Measurements from ENCODE around the gene BNIP5. TPM values are rescaled to one million over a fixed set of nuclear protein-coding genes. Genes with fewer than 3 reads are reported as not detected.
"Not testable (repeated sequence)": the region's sequence is repeated elsewhere in the genome, so short reads cannot be mapped to it uniquely, and the experiment has no call there.

The BNIP5 gene
- total RNA-seq, 1 experiment from 2014 or later, result not detected

DNA sequence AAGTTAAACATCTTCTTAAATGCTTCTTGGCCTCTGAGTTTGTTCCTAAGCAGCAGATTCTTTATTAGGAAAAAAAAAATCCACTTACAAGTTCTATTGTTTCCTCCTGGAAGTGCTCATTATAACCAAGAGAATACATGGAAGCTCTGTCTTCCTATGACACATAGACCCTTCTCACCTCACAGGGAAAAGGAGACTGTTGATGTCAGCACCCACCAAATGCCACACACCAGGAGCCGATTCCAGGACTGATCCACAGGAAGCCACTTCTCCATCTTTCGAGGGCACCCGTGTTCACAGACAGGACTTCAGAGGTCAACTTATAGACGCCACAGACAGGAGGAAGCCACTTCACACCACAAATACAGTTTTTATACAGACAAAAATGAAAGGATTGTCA is 13.4 kb upstream of the BNIP5 start:
- in situ Hi-C loops (cut with HindIII; ENCODE audit: low pct_unique_long_range_greater_than_20kb, low sequenced_read_pairs), result no loop called here
- no peak for DNase-seq (ENCODE audit: low read depth, low spot score)

GRCh38 chr6:36349240-36349639 is 12.6 kb upstream of the BNIP5 start:
- in situ Hi-C loops (cut with HindIII; ENCODE audit: low pct_unique_long_range_greater_than_20kb, low sequenced_read_pairs), result no loop called here
- no peak for DNase-seq (ENCODE audit: low read depth, low spot score)

- in situ Hi-C loops (cut with HindIII; ENCODE audit: low pct_unique_long_range_greater_than_20kb, low sequenced_read_pairs), result no loop called here
- no peak for DNase-seq (ENCODE audit: low read depth, low spot score)
These were observed 10.9 kb upstream of the BNIP5 start for GRCh38 chr6:36347621-36348020.

DNA sequence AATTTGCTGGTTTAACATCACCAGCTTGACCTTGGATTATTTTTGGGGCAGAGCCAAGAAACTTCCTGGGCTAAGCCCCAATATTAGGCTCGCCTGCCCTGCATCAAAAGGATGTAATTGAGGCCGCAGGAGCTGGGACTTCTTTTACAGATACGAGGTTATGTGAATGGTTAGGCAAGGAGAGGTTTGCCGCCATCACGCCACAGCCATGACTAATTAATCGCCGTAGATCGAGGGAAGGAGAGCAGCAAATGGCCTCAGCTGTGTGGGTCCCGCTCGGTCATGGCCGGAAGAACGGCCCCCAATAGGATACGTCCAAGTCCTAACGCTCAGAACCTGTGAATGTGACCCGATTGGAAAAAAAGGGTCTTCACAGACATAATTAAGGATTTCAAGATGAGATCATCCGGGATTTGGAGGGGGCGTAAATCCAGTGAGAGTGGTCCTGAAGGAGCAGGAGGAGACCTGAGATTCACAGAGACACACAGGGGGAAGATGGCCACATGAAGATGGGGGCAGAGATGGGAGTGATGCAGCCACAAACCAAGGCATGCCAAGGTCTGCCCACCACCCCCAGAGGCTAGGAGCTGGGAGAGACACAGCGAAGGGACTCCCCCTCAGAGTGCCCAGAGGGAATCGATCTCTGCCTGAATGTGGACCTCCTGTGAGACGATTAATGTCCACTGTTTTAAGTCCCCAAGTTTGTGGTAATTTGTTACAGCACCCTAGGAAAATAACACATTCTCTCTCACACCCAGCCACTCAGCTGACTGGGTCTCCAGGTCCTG is 10.0 kb upstream of the BNIP5 start:
- DNase-seq (ENCODE audit: low read depth, low spot score), result no peak
- in situ Hi-C loops (cut with HindIII; ENCODE audit: low pct_unique_long_range_greater_than_20kb, low sequenced_read_pairs), result no loop called here

GRCh38 chr6:36345681-36346466 is 9.2 kb upstream of the BNIP5 start:
- no peak for DNase-seq (ENCODE audit: low read depth, low spot score)
- in situ Hi-C loops (cut with HindIII; ENCODE audit: low pct_unique_long_range_greater_than_20kb, low sequenced_read_pairs), result no loop called here

DNA sequence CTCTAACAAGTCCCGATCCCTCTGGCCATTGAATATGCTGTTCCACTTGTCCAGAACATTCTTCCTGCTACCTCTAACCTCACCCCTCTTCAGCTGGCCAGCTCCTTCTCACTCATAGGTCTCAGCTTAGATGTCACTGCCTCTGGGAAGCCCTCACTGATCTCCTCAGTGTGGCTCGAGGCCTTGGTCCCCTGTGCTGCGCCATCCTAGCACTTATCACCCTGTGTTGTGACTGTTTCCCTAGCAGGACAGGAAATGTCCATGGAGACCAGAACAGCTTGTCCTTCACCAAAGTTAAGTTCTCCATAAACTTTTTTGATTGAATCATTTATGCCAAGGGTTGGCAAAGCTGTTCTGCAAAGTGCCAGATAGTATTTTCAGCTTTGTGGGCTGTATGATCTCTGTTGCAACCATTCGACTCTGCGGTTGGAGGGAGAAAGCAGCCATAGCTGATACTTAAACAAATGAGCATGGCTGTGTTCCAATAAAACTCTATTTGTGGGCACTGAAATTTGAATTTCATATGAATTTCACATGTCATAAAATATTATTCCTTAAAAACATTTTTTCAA is 6.5 kb upstream of the BNIP5 start:
- no peak for DNase-seq (ENCODE audit: low read depth, low spot score)
- in situ Hi-C loops (cut with HindIII; ENCODE audit: low pct_unique_long_range_greater_than_20kb, low sequenced_read_pairs), result no loop called here

DNA sequence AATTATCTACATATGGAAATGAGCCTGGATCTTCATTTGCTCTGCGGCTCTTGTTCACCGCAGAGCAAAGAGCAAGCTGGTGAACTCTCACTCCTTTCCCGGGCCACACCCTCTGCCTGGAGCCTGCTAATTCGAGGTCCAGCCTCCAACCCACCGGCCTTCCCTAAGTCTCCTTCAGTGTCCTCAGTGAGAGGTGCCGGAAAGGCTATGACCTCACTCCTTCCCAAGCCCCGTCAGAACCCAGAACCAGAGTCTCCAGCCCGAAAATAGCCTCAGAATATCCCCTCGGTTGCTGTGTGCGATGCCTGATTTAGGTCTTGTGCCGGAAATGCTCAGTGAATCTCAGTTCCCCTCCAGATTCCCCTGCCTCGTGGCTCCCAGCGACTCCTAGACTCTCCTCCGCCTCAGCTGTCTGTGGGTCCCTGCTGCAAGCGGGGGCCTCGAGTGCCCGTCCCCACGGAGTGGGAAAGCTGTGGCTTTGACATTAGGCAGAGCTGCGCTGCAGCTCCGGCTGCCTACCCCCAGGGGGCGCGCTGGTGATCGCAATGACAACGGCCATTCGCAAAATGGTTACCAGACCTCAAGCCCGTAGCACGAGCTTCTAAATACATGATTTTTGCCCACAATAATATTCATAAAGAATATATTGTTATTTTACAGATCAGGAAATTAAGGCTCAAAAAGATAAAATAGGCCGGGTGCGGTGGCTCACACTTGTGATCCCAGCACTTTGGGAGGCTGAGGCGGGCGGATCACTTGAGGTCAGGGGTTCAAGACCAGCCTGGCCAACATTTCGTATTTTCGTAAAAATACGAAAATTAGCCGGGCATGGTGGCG is 4.1 kb upstream of the BNIP5 start:
- DNase-seq (ENCODE audit: low read depth, low spot score), result peak; percentile 63
- in situ Hi-C loops (cut with HindIII; ENCODE audit: low pct_unique_long_range_greater_than_20kb, low sequenced_read_pairs), result no loop called here

- in situ Hi-C loops (cut with HindIII; ENCODE audit: low pct_unique_long_range_greater_than_20kb, low sequenced_read_pairs), result no loop called here
- no peak for DNase-seq (ENCODE audit: low read depth, low spot score)
These were observed 3.6 kb upstream of the BNIP5 start for GRCh38 chr6:36340306-36340617.

DNA sequence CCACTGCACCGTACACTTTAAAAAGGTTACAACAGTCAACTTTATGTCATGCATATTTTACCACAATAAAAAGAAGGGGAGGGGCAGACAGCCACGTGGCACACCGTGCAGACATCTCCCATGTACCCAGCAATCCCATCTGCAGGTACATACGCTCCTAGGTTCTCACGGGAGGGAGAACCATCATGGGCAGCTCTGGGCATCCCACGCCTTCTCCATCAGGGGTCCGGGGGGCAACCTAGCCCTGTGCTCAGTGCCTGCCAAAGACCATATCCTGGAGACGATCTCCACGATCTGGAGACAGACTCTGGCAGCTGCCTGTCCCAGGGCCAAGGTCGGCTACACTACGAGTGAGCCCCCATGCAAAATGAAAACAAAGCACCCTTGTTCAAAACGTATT is 2.5 kb upstream of the BNIP5 start:
- in situ Hi-C loops (cut with HindIII; ENCODE audit: low pct_unique_long_range_greater_than_20kb, low sequenced_read_pairs), result no loop called here
- no peak for DNase-seq (ENCODE audit: low read depth, low spot score)

DNA sequence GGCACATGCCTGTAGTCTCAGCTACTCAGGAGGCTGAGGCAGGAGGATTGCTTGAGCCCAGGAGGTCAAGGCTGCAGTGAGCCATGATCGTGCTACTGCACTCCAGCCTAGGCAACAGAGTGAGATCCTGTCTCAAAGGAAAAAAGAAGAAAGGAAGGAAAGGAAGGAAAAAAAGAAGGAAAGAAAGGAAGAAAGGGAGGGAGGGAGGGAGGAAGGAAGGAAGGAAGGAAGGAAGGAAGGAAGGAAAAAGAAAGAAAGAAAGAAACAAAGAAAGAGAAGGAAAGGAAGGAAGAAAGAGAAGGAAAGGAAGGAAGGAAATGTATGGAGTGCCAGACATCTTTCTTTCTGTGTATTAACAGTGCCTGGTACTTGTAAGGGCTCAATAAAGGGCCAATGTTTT is 1.5 kb upstream of the BNIP5 start:
- in situ Hi-C loops (cut with HindIII; ENCODE audit: low pct_unique_long_range_greater_than_20kb, low sequenced_read_pairs); DNase-seq (ENCODE audit: low read depth, low spot score): not testable (repeated sequence)

GRCh38 chr6:36337814-36338213 is 1.1 kb upstream of the BNIP5 start:
- DNase-seq (ENCODE audit: low read depth, low spot score), result no peak
- in situ Hi-C loops (cut with HindIII; ENCODE audit: low pct_unique_long_range_greater_than_20kb, low sequenced_read_pairs), result no loop called here

DNA sequence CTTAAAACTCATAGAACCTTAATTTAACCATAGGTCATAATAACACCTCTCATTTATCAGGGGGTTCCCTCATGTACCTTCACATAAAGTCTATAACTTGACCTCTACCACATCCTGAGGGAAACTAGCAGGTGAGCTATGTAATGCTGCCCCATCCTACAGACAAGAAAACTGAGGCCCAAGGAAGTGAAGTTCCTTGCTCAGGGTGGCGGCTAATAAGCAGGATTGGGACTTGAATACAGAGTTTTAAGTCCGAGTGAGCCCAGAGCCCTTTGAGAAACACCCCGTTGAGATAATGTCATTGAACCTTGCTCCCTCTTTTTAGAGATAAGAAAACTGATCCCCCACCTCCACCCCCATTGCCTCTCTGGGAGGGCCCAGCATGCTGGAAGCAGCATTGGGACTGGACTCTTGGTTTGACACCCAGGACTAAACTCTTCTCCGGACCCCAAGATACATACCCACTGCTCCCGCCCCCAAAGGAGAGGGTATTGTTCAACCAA is 429 bp downstream of the BNIP5 start:
- no peak for DNase-seq (ENCODE audit: low read depth, low spot score)
- in situ Hi-C loops (cut with HindIII; ENCODE audit: low pct_unique_long_range_greater_than_20kb, low sequenced_read_pairs), result no loop called here

DNA sequence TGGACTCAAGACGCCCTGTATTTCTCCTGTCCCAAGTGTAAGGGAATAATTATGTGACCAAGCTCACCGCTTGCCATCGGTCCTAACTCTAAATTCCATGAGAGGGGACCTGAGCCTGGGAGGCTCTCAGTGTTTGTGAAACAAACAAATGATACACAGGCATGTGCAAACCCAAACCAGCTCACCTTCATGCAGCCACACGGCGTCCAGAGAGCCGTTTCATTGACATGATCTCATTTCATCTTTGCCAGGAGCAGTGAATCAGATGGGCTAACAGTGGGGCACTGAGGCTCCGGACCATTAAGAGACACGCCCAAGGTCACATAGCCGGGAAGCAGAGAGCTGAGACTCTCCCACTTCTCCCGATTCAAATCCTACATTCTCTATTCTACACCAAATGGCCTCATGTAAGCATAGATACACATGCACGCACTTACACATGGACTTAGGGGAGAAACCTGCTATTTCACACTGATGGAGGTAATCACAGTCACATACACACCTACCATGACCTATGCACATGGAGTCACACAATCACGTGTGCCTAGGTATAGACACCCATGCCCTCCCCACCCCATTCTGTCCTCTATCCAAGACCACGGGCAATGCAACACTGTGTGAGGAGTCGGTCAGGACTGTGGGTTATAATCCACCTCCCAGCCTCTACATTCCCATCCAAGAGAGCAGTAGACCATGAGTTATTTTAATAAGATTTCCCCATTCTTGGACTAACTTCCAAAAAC is 1.1 kb downstream of the BNIP5 start:
- no peak for DNase-seq (ENCODE audit: low read depth, low spot score)
- in situ Hi-C loops (cut with HindIII; ENCODE audit: low pct_unique_long_range_greater_than_20kb, low sequenced_read_pairs), result no loop called here

GRCh38 chr6:36334832-36335459 is 1.7 kb downstream of the BNIP5 start:
- in situ Hi-C loops (cut with HindIII; ENCODE audit: low pct_unique_long_range_greater_than_20kb, low sequenced_read_pairs), result no loop called here
- no peak for DNase-seq (ENCODE audit: low read depth, low spot score)

GRCh38 chr6:36333931-36334725 is 2.6 kb downstream of the BNIP5 start:
- DNase-seq (ENCODE audit: low read depth, low spot score), result no peak
- in situ Hi-C loops (cut with HindIII; ENCODE audit: low pct_unique_long_range_greater_than_20kb, low sequenced_read_pairs), result no loop called here

- in situ Hi-C loops (cut with HindIII; ENCODE audit: low pct_unique_long_range_greater_than_20kb, low sequenced_read_pairs), result no loop called here
These were observed 3.4 kb downstream of the BNIP5 start for GRCh38 chr6:36333171-36333895.

More at GRCh38 chr6:36333171-36333895, 3.4 kb downstream of the BNIP5 start:
- no peak for DNase-seq (ENCODE audit: low read depth, low spot score)
